Aorta (tissue), 5 donors: Measurements from ENCODE around the gene ARHGAP9. TPM values are rescaled to one million over a fixed set of nuclear protein-coding genes. Genes with fewer than 3 reads are reported as not detected.
"Not testable (repeated sequence)": the region's sequence is repeated elsewhere in the genome, so short reads cannot be mapped to it uniquely, and the experiment has no call there.

Experiments
- ATAC-seq: fragments of 200-7000 bp; cut with Tn5 transposase; one replicate; pipeline ENCODE4 v1.9.1; 2022; ENCODE audit warnings: moderate library complexity; ENCODE audit not compliant: low FRiP score
- DNase-seq, 2 donors: peaks; one replicate each; pipeline ENCODE4 v3.0.0-alpha.2; 2020
- H3K27ac ChIP-seq, 2 donors: one replicate each; pipeline ENCODE4 v1.5.1; 2013; ENCODE audit warnings: low read length in 2 of 2, mild to moderate bottlenecking in 2 of 2, moderate library complexity in 2 of 2, control low read depth in 1 of 2, inconsistent platforms in 1 of 2, low read depth in 1 of 2
- H3K27me3 ChIP-seq, 2 donors: one replicate each; pipeline ENCODE4 v1.6.1; 2013; ENCODE audit warnings: control low read depth in 1 of 2, low read length in 1 of 2, mild to moderate bottlenecking in 1 of 2, moderate library complexity in 1 of 2; ENCODE audit not compliant: insufficient read depth in 2 of 2, control insufficient read depth in 1 of 2
- H3K36me3 ChIP-seq, 2 donors: one replicate each; pipeline ENCODE4 v1.6.1; 2013; ENCODE audit warnings: control low read depth in 1 of 2, low read length in 1 of 2, mild to moderate bottlenecking in 1 of 2; ENCODE audit not compliant: insufficient read depth in 2 of 2, control insufficient read depth in 1 of 2
- H3K4me1 ChIP-seq, 2 donors: one replicate each; pipeline ENCODE4 v1.6.1; 2013; ENCODE audit warnings: low read length in 2 of 2, control low read depth in 1 of 2, mild to moderate bottlenecking in 1 of 2, moderate library complexity in 1 of 2; ENCODE audit not compliant: insufficient read depth in 2 of 2, control insufficient read depth in 1 of 2
- H3K4me3 ChIP-seq, 2 donors: one replicate each; pipeline ENCODE4 v1.5.1; 2013; ENCODE audit warnings: low read length in 2 of 2, control low read depth in 1 of 2, mild to moderate bottlenecking in 1 of 2
- H3K9me3 ChIP-seq: one replicate; pipeline ENCODE4 v1.6.1; 2013; ENCODE audit warnings: mild to moderate bottlenecking, low read length; ENCODE audit not compliant: control insufficient read depth
- WGBS, 2 donors: extraction: QIAGEN DNeasy Blood & Tissue Kit; methylation state at CpG; one replicate each; pipeline ENCODE4 v1.1.7; 2013; 5-methylcytosine and 5-hydroxymethylcytosine counted together
- intact Hi-C, 2 donors: fragments of 100-400 bp; cut with DNase I; formaldehyde crosslinking; loops; one replicate each; pipeline versions ENCODE4 v1.14.2 to v1.15.0; 2022
- polyA plus RNA-seq, 2 donors: library from polyadenylated mRNA; stranded (reverse); fragments of 200-250 nt; gene quantifications; one replicate each; pipeline ENCODE4 v1.2.3, GENCODE V29; 2013
- total RNA-seq, 2 donors: library from RNA; stranded (reverse); fragmentation: NEBNext Ultra II Directional; extraction: Animal tissue kit (Norgen Biotek cat#: 25700); gene quantifications; one replicate each; pipeline ENCODE4 v1.2.1, GENCODE V29; 2021
- donor health status: healthy with polysubstance abuse.
- donor health status: Bipolar disorder and iron deficiency.
- donor health status: DM: no; HTN: no; CAD: no.
- donor health status: DM: no; HTN: no; CAD: no.
- donor health status: DM: yes; HTN: yes; CAD: no.

Gene ARHGAP9
- total and polyA plus RNA-seq, 4 donors: 5.5 to 38.8 (median 18.7) TPM

GRCh38 chr12:57513677-57514076 is 34.0 kb upstream of the ARHGAP9 start:
- H3K27me3 ChIP-seq, H3K4me1 ChIP-seq, H3K9me3 ChIP-seq, ATAC-seq, intact Hi-C loops, H3K4me3 ChIP-seq, H3K27ac ChIP-seq, DNase-seq: not testable (repeated sequence)
- WGBS, 2 donors: 93 to 95% methylated on average over 6 of the region's 6 CpGs
- H3K36me3 ChIP-seq: peaks cover 7 to 19% of the 10 kb centered on the region in 2 donors

- H3K36me3 ChIP-seq: peaks cover 7 to 19% of the 10 kb centered on the region in 2 donors
- no peaks in the 10 kb centered on the region for H3K27me3 ChIP-seq
- no peaks in the 10 kb centered on the region for H3K9me3 ChIP-seq
- ATAC-seq: no peak
- intact Hi-C loops: no loop called here
- H3K27ac ChIP-seq: no peak overlapping the region
- no peak overlapping the region for H3K4me3 ChIP-seq
- 91 to 94% methylated on average over 5 of the region's 5 CpGs for WGBS, 2 donors
- H3K4me1 ChIP-seq: peaks cover 0 to under 1% of the 10 kb centered on the region in 2 donors
- no peak for DNase-seq
Observed at GRCh38 chr12:57513266-57513665, 33.6 kb upstream of the ARHGAP9 start.

GRCh38 chr12:57512665-57513064 is 33.0 kb upstream of the ARHGAP9 start:
- H3K27me3 ChIP-seq: no peaks in the 10 kb centered on the region
- 91 to 93% methylated on average over 6 of the region's 6 CpGs for WGBS, 2 donors

GRCh38 chr12:57511588-57512325 is 32.1 kb upstream of the ARHGAP9 start:
- no peaks in the 10 kb centered on the region for H3K27me3 ChIP-seq
- no peak overlapping the region for H3K27ac ChIP-seq
- intact Hi-C loops: no loop called here
- H3K36me3 ChIP-seq: peaks cover 7 to 15% of the 10 kb centered on the region in 2 donors
- WGBS, 2 donors: 90 to 95% methylated on average over 7 of the region's 7 CpGs
- DNase-seq: no peak
- H3K9me3 ChIP-seq: no peaks in the 10 kb centered on the region
- no peak overlapping the region for H3K4me3 ChIP-seq
- ATAC-seq: no peak
- H3K4me1 ChIP-seq: no peaks in the 10 kb centered on the region

More at GRCh38 chr12:57512665-57513064, 33.0 kb upstream of the ARHGAP9 start:
- Histone ChIP-seq H3K4me3 (no peak overlapping the region), H3K36me3 (peaks cover 7 to 19% of the 10 kb centered on the region in 2 donors), H3K27ac (no peak overlapping the region), H3K9me3 (no peaks in the 10 kb centered on the region), H3K4me1 (no peaks in the 10 kb centered on the region)
- ATAC-seq: no peak
- intact Hi-C loops: no loop called here
- DNase-seq: no peak

GRCh38 chr12:57511161-57511560 is 31.5 kb upstream of the ARHGAP9 start:
- H3K4me3 ChIP-seq: no peak overlapping the region

GRCh38 chr12:57507796-57508195 is 28.1 kb upstream of the ARHGAP9 start:
- ATAC-seq: not testable (repeated sequence)

More at GRCh38 chr12:57511161-57511560, 31.5 kb upstream of the ARHGAP9 start:
- ATAC-seq: no peak
- 94 to 97% methylated on average over 4 of the region's 4 CpGs for WGBS, 2 donors
- Histone ChIP-seq H3K4me1 (no peaks in the 10 kb centered on the region), H3K36me3 (peaks cover 7 to 13% of the 10 kb centered on the region in 2 donors), H3K27me3 (no peaks in the 10 kb centered on the region), H3K9me3 (no peaks in the 10 kb centered on the region), H3K27ac (no peak overlapping the region)
- DNase-seq: no peak
- intact Hi-C loops: no loop called here

GRCh38 chr12:57506541-57506940 is 26.9 kb upstream of the ARHGAP9 start:
- DNase-seq, H3K36me3 ChIP-seq, ATAC-seq, H3K4me1 ChIP-seq, intact Hi-C loops, H3K27me3 ChIP-seq, H3K4me3 ChIP-seq, H3K27ac ChIP-seq, H3K9me3 ChIP-seq: not testable (repeated sequence)
- 94 to 99% methylated on average over 3 to 4 of the region's 4 CpGs for WGBS, 2 donors

More at GRCh38 chr12:57507796-57508195, 28.1 kb upstream of the ARHGAP9 start:
- intact Hi-C loops, H3K4me3 ChIP-seq, H3K4me1 ChIP-seq, DNase-seq, H3K9me3 ChIP-seq, H3K27me3 ChIP-seq, H3K27ac ChIP-seq, H3K36me3 ChIP-seq: not testable (repeated sequence)
- 97 to 100% methylated on average over 3 to 28 of the region's 28 CpGs for WGBS, 2 donors

GRCh38 chr12:57502311-57502969 is 22.8 kb upstream of the ARHGAP9 start:
- intact Hi-C loops, H3K4me1 ChIP-seq, H3K4me3 ChIP-seq, ATAC-seq, H3K9me3 ChIP-seq, H3K27ac ChIP-seq, H3K27me3 ChIP-seq, DNase-seq, H3K36me3 ChIP-seq: not testable (repeated sequence)
- 96% methylated on average over 22 of the region's 22 CpGs for WGBS, 2 donors

GRCh38 chr12:57500213-57500612 is 20.5 kb upstream of the ARHGAP9 start:
- intact Hi-C loops: no loop called here
- no peak overlapping the region for H3K27ac ChIP-seq
- no peaks in the 10 kb centered on the region for H3K4me1 ChIP-seq
- no peaks in the 10 kb centered on the region for H3K27me3 ChIP-seq
- ATAC-seq (no peak), DNase-seq (no peak)
- H3K4me3 ChIP-seq: no peak overlapping the region
- peaks cover 5 to 6% of the 10 kb centered on the region in 2 donors for H3K36me3 ChIP-seq
- WGBS, 2 donors: 94 to 98% methylated on average over 11 of the region's 11 CpGs
- no peaks in the 10 kb centered on the region for H3K9me3 ChIP-seq
